Sigmoid colon (tissue), 4 donors: ENCODE measurements around the gene MRPL21.

Experiments
- CTCF ChIP-seq, 4 experiments: fragments of 450-650 bp in 3 of 4; fragments of 200-600 bp in 1 of 4; IDR thresholded peaks; one replicate each; pipeline ENCODE4 v1.5.1; 2016 to 2019; ENCODE audit warnings: antibody characterized with exemption in 4 of 4, mild to moderate bottlenecking in 3 of 4, moderate library complexity in 2 of 4
- EP300 ChIP-seq, 4 donors: sonication (generic); formaldehyde crosslinking; IDR thresholded peaks; one replicate each; pipeline ENCODE4 v1.6.1; 2017; ENCODE audit warnings: antibody characterized with exemption in 4 of 4
- POLR2A ChIP-seq, 2 donors: fragments of 450-650 bp; IDR thresholded peaks; one replicate each; pipeline ENCODE4 v1.6.1; 2016; ENCODE audit warnings: antibody characterized with exemption in 2 of 2, mild to moderate bottlenecking in 2 of 2, moderate library complexity in 2 of 2

DNA sequence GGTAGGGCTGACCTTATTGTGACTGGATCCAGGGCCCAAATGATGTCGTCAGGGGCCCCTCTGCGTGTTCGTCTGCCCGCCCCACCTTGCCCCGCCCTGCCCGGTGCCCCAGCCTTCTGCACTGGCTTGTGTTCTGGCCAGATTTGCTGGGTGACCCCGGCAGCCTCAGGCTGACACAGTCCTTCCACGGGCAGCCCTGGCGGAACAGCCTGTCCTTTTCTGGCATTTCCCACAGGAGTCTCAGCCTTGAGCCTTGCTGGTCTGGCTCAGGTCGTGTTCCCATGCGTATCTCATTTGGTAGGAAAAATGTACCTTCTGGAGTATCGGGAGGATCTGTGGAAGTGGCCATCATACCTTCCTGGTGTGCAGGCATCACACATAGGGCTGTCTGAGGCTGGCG lies 31.0 kb upstream of the MRPL21 start:
- no peak for TF ChIP-seq CTCF (IDR thresholded peaks at IDR 0.05)
- no peak for TF ChIP-seq POLR2A (IDR thresholded peaks at IDR 0.05)
- TF ChIP-seq EP300 (IDR thresholded peaks at IDR 0.05) = no peak
